MM.1S (cell line): Measurements from ENCODE around the gene COQ8B.

Experiments used
- DNase-seq: peaks from one replicate; pipeline ENCODE4 v3.0.0-alpha.2; 2015
- H2AFZ ChIP-seq: fragments of 300-600 bp; sonication (generic); 2 replicates; pipeline ENCODE4 v1.6.0; 2016; ENCODE audit warnings: antibody characterized with exemption, low read length
- H3F3A ChIP-seq: fragments of 300-600 bp; sonication (generic); 2 replicates; pipeline ENCODE4 v1.6.1; 2016; ENCODE audit warnings: mild to moderate bottlenecking, antibody characterized with exemption, low read length, moderate library complexity, mixed read lengths; ENCODE audit not compliant: insufficient read depth
- H3K27ac ChIP-seq: fragments of 300-600 bp; sonication (generic); 2 replicates; pipeline ENCODE4 v1.5.1; 2016; ENCODE audit warnings: mild to moderate bottlenecking, low read length
- H3K27me3 ChIP-seq: fragments of 300-600 bp; sonication (generic); replicated peaks from 2 replicates; pipeline ENCODE4 v1.6.0; 2016; ENCODE audit warnings: low read length; ENCODE audit not compliant: insufficient read depth
- H3K36me3 ChIP-seq: fragments of 300-600 bp; sonication (generic); replicated peaks from 2 replicates; pipeline ENCODE4 v1.6.1; 2016; ENCODE audit warnings: mild to moderate bottlenecking, low read length, mixed read lengths; ENCODE audit not compliant: insufficient read depth
- H3K4me1 ChIP-seq: fragments of 300-600 bp; sonication (generic); 2 replicates; pipeline ENCODE4 v1.6.1; 2016; ENCODE audit warnings: low read length, mixed read lengths
- H3K4me2 ChIP-seq: fragments of 300-600 bp; sonication (generic); 2 replicates; pipeline ENCODE4 v1.6.0; 2016; ENCODE audit warnings: low read depth, low read length
- H3K4me3 ChIP-seq: fragments of 300-600 bp; sonication (generic); 2 replicates; pipeline ENCODE4 v1.5.1; 2016; ENCODE audit warnings: low read length, mixed read lengths
- H3K79me2 ChIP-seq: fragments of 300-600 bp; sonication (generic); 2 replicates; pipeline ENCODE4 v1.6.1; 2016; ENCODE audit warnings: mixed run types, low read length, mixed read lengths
- H3K9ac ChIP-seq: fragments of 300-600 bp; sonication (generic); 2 replicates; pipeline ENCODE4 v1.6.1; 2016; ENCODE audit warnings: low read length, mixed read lengths
- H3K9me2 ChIP-seq: fragments of 300-600 bp; sonication (generic); replicated peaks from 2 replicates; pipeline ENCODE4 v1.6.1; 2016; ENCODE audit warnings: mild to moderate bottlenecking, low read length, mixed read lengths; ENCODE audit not compliant: insufficient read depth
- H3K9me3 ChIP-seq: fragments of 300-600 bp; sonication (generic); replicated peaks from 2 replicates; pipeline ENCODE4 v1.6.1; 2016; ENCODE audit warnings: mild to moderate bottlenecking, low read length, mixed read lengths; ENCODE audit not compliant: insufficient read depth
- H4K20me1 ChIP-seq: fragments of 300-600 bp; sonication (generic); 2 replicates; pipeline ENCODE4 v1.6.1; 2016; ENCODE audit warnings: mild to moderate bottlenecking, low read length, moderate library complexity, mixed read lengths; ENCODE audit not compliant: insufficient read depth
- CTCF ChIP-seq: fragments of 300-600 bp; sonication (generic); IDR thresholded peaks from 2 replicates; pipeline ENCODE4 v1.5.1; 2016; ENCODE audit warnings: antibody characterized with exemption, low read length, mixed read lengths
- EZH2 ChIP-seq: fragments of 300-600 bp; sonication (generic); optimal IDR thresholded peaks from 2 replicates; pipeline ENCODE3; 2017; ENCODE audit warnings: low read depth, mild to moderate bottlenecking, antibody characterized with exemption, low read length, mixed read lengths
- EZH2phosphoT487 ChIP-seq: fragments of 300-600 bp; sonication (generic); IDR thresholded peaks from 2 replicates; pipeline ENCODE4 v1.6.1; 2018; ENCODE audit warnings: antibody characterized with exemption, low read length

COQ8B gene

DNA sequence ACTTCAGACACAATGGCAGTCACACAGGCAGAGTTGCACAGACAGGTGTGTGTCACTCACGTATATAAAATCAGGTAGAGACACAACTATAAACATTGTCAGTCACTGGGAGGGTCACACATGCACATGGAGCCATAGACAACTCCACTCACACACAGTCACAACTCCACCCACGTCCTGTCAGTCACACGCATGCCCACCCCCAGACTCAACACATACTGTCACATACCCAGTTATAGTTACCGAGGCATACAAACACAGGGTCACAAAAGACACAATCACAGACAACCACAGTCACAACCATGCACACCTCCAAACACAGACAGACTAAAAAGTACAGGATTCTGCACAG lies 27.7 kb downstream of the COQ8B start:
- H3K9me3 ChIP-seq, result no peaks in the 10 kb centered on the region
- H3K4me1 ChIP-seq, result no peaks in the 10 kb centered on the region
- no peak overlapping the region for H3K27ac ChIP-seq
- no peaks in the 10 kb centered on the region for H4K20me1 ChIP-seq
- no peaks in the 10 kb centered on the region for H3K36me3 ChIP-seq
- TF ChIP-seq EZH2phosphoT487 (no peak), CTCF (no peak), EZH2 (no peak)
- no peaks in the 10 kb centered on the region for H3F3A ChIP-seq
- H3K4me3 ChIP-seq, result no peak overlapping the region
- no peaks in the 10 kb centered on the region for H3K9me2 ChIP-seq
- H3K4me2 ChIP-seq, result no peak overlapping the region
- H3K79me2 ChIP-seq, result no peaks in the 10 kb centered on the region
- H3K27me3 ChIP-seq, result no peaks in the 10 kb centered on the region
- DNase-seq, result no peak
- no peak overlapping the region for H2AFZ ChIP-seq
- H3K9ac ChIP-seq, result no peak overlapping the region

GRCh38 chr19:40688309-40688708 lies 28.4 kb downstream of the COQ8B start:
- no peaks in the 10 kb centered on the region for H4K20me1 ChIP-seq
- no peak overlapping the region for H3K27ac ChIP-seq
- no peaks in the 10 kb centered on the region for H3K9me3 ChIP-seq
- no peak for TF ChIP-seq EZH2phosphoT487
- H3K36me3 ChIP-seq, result no peaks in the 10 kb centered on the region
- H3K4me3 ChIP-seq, result no peak overlapping the region
- no peaks in the 10 kb centered on the region for H3K27me3 ChIP-seq
- no peak for DNase-seq
- no peaks in the 10 kb centered on the region for H3K79me2 ChIP-seq
- no peak overlapping the region for H3K4me2 ChIP-seq
- no peaks in the 10 kb centered on the region for H3K9me2 ChIP-seq
- H3F3A ChIP-seq, result no peaks in the 10 kb centered on the region
- no peak overlapping the region for H2AFZ ChIP-seq
- H3K4me1 ChIP-seq, result no peaks in the 10 kb centered on the region
- H3K9ac ChIP-seq, result no peak overlapping the region

- Histone ChIP-seq H3K4me1 (no peaks in the 10 kb centered on the region), H3K9me2 (no peaks in the 10 kb centered on the region), H2AFZ (no peak overlapping the region), H3K9me3 (no peaks in the 10 kb centered on the region), H3K9ac (no peak overlapping the region), H3K79me2 (no peaks in the 10 kb centered on the region), H4K20me1 (no peaks in the 10 kb centered on the region), H3K4me2 (no peak overlapping the region), H3K27ac (no peak overlapping the region), H3K36me3 (no peaks in the 10 kb centered on the region), H3K27me3 (no peaks in the 10 kb centered on the region), H3K4me3 (no peak overlapping the region), H3F3A (no peaks in the 10 kb centered on the region)
- no peak for DNase-seq
- no peak for TF ChIP-seq EZH2
- TF ChIP-seq EZH2phosphoT487, result no peak
- TF ChIP-seq CTCF, result no peak
These were observed 29.1 kb downstream of the COQ8B start for GRCh38 chr19:40687525-40688016.

DNA sequence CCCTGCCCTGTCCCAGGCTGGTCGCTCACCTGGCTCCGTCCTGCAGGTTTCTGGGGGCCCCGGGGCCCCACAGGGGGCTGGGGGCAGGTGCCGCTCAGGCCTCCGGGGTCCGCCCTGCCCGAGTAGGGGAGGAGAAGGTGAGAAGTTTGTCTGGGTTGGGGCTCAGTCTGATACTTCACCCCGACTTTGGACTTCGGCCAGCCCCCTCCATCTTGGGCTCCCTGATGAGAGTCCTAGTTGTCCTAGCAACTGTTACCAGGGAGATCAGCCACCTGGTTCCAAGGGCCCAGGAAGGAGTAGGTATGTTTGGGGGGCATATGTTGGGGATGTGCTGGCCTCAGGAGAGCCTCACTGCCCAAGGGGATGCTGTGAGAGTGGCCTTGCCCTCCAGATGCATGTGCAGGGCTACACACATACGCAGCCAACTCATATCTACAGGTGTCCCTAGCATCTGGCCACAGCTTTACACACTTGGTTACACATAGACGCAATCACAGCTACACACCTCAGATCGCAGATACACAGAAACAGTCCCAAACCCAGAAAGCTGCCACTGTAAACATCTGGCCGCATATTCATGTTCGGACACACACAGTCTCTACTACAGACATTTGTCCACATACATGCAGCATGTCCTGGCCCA lies 29.7 kb downstream of the COQ8B start:
- Histone ChIP-seq H3K27ac (no peak overlapping the region), H3K4me3 (no peak overlapping the region), H3K9ac (no peak overlapping the region), H3K4me2 (no peak overlapping the region), H3K4me1 (no peaks in the 10 kb centered on the region), H3K27me3 (no peaks in the 10 kb centered on the region), H3K36me3 (no peaks in the 10 kb centered on the region), H3K9me3 (no peaks in the 10 kb centered on the region), H3K9me2 (no peaks in the 10 kb centered on the region), H2AFZ (no peak overlapping the region), H4K20me1 (no peaks in the 10 kb centered on the region), H3K79me2 (no peaks in the 10 kb centered on the region), H3F3A (no peaks in the 10 kb centered on the region)
- DNase-seq, result no peak
- no peak for TF ChIP-seq CTCF
- no peak for TF ChIP-seq EZH2phosphoT487
- TF ChIP-seq EZH2, result no peak
